HG03571 (cell line): ENCODE results near the gene DLGAP4.

Experiments used
- ATAC-seq: cut with Tn5 transposase; IDR thresholded peaks from one replicate; pipeline ENCODE4 v1.9.1; 2021; ENCODE audit not compliant: unreplicated experiment

The DLGAP4 gene

DNA sequence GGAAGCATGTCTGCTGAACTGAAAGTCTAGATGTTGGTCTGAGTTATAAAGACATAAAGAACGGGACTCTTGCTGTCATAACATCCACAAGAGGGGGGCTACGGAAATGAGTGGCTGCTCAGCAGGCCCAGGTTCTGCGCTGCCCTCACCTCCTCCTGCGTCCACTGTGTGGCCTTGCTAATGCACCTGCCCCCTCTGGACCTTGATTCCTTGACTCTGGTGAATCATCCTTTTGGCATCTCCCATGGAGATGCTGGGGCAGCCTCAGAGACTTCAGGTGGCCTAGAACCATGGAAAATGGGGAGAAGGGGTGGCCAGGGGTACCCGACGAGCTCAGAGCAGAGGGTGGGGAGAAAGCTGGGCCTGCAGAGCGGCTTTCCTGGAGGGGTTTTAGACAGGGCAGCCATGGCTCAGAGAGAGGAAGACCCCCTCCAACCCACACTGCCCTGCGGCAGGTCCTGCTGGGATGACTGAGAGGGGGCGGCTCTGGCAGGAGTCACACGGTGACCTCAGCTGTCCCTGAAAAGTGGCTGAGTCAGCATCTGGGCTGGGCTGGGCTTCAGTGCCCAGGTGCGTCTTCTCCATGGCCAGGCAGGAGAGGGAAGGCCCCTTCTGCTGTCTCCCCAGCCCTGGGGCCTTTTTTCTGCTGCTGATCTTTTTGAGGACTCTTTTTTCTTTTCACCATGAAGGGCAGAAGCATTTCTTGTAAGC lies 46.9 kb downstream of the DLGAP4 start:
- ATAC-seq: no peak

DNA sequence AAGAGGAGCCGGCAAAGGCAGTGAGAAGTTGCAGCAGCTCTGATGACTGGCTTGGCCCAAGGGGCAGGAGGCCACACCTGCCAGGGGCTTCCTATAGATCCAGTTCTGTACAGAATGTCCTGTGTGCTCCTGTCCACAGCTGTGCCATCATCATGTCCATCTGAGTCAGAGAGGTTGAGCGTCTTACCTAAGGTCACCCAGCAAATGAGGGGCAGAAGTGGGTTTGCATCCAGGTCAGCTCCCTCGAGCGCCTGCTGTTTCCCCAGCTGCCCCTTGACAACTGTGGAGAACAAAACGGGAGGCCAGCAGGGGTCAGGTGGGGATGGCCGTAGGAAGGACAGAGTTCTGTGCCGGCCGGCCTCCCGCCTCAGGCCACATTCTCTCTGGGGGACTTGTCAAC lies 47.6 kb downstream of the DLGAP4 start:
- ATAC-seq: no peak

DNA sequence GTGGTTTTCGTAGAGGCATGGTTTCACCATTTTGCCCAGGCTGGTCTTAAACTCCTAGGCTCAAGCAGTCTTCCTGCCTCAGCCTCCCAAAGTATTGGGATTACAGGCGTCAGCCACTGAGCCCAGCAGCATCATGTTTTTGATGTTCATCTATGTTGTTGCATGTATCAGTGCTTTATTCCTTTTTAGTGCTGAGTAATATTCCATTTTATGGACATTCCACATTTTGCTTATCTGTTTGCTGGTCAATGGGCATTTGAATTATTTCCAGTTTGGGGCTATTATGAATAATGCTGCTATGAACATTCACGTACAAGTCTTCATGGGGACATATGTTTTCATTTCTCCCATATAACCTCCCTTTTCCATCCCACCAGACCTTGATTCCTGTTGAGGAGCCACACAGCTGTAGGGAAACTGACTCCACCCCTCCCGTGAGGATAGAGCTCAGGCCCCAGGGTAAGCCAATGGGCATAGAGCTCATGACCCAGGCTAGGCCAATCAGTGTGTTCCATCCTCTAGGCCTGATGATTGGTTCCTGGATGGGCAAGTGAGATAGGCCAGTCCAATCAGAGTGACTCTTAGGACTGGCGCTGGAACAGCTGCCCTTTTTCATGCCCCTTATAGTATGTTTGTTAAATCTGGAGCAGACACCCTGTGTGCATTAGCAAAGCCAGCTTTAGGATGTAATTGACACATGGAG lies 49.5 kb downstream of the DLGAP4 start:
- ATAC-seq: no peak

DNA sequence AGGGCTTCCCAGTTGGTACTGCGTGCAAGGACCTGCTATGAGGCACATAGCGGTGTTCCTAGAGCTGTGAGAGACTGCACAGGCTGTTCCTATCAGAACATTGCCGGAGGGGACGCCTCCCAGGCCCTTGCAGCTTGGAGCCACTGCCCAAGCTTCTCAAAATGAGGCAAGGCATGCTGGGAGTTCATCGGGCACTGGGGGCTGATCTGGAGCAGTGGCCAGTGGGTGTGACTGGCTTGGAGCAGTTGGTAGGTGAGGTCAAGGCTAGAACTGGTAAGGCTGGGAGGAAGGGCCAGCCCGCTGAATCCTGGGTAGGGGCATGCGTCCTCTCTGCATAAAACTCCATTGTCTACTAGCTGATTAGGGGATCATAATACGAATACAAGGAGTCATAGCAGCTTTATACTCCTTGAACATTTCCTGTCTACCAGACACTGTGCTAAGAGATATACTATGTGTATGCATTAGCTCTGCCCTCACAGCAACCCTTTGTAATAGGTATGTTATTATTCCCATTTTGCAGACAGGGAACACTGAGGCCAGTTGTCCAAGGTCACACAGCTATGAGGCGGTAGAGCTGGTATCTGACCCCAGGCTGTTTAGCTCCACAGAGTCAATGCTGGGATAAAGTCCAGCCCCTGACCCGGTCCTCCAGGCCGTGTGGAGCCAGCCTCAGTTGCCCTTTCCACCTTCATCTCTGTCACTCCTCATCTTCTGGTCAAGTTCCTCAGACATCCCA lies 53.7 kb downstream of the DLGAP4 start:
- no peak for ATAC-seq

DNA sequence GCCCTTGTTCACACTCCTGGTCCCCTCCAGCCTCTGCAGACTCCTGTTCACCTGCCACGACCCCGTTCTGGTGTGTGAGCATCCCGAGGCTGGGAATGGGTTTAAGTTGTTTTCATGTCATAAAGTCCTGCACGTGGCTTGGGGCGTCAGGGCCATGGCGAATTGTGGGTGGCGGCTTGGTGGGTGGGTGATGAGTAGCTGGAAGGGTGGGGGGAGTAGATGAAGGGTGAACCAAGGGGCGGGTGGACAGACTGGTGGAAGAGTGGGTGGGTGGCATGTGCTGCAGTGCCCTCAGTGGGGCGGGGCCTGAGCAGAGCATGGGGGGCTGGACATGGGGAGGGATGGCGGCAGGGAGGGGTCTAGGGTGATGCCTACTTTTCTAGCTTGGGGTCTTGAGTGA lies 54.3 kb downstream of the DLGAP4 start:
- ATAC-seq: no peak

DNA sequence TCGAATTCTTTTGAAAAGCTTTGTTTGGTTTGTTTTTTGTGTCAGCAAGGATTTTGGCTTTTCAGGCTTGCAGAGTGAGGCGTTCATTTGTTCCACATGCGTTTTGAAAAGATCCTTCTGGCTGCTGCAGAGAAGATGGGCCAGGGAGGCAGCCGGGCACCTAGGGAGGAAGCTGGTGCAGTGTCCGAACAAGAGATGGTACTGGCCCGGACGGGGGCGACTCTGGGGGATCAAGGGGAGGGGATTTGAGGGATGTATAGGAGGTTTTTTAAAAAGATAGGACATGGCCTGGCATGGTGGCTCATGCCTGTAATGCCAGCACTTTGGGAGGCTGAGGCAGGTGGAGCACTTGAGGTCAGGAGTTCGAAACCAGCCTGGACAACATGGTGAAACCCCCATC lies 55.3 kb downstream of the DLGAP4 start:
- no peak for ATAC-seq

DNA sequence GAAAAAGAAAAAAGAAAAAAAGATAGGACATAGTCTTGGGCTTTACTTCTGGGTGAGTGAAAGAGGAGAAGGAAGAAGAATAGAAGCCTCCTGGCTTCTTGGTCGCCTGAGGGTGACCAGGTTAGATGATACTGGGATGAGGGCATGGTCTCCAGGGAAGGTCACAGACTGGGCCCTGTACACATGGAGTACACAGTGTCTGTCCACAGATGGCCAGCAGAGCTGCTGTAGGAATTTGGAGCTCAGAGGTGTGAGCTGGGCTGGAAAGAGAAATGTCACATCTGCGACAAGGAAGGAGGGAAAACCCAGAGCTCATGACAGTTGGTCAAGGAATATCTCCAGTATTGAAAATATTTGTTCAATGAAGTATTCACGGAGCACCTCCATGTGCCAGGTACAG lies 56.1 kb downstream of the DLGAP4 start:
- ATAC-seq: no peak

DNA sequence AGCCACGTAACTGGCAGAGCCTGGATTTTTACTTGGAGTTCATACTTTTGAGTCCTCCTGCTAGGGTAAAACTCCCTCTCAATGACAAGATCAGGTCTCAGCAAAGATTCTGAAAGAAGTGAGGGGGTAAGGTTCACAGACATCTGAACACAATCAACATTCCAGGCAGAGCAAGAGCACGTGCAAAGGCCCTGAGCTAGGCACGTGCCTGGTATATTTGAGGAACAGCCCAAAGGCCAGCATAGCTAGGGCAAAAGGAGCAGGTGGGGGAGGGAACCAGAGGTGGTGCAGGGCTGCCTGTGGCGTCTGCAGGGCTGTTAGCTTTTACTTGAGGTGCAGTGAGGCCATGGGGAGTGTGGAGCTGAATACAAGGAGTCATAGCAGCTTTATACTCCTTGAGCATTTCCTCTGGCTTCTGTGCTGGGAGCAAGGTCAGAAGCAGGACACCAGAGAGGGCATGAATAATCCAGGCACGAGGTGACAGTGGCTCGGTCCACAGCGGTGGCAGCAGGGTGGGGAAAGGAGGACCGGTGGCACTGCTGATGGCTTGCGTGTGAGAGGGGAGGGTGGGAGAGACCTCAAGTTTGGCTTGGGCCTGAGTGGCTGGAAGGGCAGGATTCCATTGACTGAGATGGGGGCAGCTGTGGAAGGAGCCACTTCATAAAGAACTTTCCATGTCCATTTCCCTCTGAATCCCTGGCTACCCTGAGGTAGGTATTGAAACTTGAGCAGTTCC lies 57.0 kb downstream of the DLGAP4 start:
- no peak for ATAC-seq

DNA sequence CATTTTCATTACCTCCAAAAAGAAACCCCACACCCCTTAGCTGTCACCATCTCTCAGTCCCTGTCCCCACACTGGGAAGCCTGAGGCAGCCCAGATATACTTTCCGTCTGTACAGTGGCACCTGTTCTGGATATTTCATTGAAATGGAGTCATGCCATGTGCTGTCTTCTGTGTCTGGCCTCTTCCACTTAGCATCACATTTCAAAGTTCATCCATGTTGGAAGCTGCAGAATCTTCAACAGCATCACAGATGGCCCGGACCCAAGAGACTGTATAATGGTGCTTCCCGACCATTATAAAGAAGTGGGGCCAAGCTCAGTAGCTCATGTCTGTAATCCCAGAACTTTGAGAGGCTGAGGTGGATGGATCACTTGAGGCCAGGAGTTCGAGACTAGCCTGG lies 58.4 kb downstream of the DLGAP4 start:
- ATAC-seq: no peak

DNA sequence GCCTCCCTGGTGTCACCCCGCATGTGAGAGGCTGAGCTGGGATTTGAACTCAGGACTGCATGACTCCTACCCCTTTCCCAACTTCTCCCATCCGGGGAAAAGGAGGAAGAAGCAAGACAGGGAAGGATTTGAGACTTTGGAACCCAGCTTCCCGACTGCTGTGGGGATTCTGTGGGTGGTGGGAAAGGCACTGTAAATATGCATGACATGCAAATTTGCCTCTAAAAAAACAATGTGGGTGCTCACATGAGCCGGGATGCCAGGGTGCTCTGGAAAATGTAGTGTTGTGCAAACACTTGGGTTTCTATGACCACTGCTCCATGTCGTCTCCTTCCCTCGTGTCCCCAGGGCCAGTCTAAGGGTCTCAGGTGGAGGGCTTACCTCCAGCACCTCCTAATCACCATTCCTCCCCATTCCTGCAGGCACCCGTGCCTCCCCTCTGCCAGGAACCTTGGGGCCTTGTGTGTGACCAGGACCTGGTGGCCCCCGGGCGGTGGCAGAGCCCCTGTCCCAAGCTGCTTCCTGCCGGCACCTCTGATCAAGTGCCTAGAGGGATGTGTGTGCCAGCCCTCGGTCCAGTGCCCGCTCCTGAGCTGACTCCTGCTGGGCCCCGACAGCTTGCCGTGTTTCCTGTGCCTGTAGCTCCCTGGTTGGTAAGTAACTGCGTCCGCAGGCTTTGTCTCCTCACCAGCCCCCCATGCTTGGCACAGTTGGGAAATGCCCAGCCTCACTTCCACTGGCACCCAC lies 60.7 kb downstream of the DLGAP4 start:
- ATAC-seq: no peak

DNA sequence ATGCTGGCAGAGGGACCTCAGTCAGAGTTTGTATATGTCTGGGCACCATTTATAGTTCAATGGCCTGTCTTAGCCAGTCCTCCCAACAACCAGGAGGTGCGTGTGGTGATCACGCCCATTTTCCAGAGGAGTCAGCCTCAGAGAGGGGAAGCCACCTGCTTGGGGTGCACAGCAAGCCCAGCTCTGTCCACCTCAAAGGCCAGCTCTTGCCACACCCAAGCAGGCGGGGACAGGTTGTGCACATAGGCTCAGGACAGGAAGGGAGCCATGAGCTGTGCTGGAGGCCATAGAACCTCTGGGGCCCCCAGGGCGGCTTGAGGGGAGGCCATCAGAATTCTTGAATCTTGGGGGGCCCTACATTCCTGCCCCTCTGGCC lies 61.2 kb downstream of the DLGAP4 start:
- no peak for ATAC-seq

DNA sequence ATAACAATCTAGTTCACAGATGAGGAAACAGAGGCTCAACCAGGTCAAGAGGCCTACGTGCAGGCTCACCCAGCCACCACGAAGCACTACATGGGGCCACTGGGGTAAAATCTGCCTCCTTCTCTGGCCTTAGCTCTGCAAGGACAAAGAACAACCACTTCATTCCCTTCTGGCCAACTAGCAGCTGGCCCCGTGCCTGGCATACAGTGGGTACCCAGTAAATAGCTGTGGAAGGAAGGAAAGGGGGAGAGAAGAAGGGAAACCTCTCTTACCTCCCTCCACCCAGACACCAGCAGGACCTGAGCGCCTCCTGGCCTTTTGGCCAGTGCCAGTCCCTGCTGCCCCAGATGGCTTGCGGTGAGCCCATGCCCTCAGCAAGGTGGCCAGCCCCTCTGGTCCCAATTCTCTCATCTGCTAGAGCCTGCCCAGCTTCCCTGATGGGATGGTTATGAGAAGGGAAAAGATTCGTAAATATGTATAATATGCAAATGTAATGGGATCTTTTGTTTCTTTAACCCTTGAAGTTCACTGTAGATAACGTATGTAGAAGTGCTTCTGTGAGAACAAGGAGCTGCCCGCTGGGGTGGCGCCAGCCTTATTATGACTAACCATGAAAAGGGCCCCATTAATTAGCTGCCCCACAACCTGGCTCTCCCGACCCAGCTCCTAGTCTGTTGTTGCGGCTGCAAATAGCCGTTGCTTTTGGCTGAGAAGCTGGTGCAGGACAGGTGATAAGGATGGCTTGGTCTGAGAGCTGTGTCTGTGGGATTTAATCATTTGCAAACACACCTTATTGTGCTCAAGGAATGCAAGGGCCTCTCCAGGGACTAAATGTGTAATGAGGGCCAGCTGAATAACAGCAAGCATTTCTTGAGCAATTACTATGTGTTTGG lies 62.0 kb downstream of the DLGAP4 start:
- no peak for ATAC-seq

DNA sequence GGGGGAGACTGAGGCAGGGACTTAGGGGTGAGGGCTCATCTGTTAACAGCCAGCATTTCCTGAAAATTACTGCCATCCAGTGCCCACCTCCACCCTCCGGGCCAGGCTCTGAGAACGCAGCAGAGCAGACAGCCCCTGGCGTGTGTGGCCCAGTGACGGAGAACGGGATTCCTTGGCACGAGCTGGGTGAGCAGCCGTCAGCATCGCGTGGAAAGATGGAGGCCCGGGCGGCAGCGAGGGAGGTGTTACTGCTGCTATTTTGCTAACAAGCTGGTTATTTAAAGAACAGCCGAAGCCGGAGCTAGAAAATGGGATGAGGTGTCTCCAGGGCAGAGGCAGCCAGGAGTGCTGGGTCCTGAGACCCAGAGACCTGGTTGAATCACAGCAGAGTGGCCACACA lies 62.7 kb downstream of the DLGAP4 start:
- ATAC-seq: no peak

DNA sequence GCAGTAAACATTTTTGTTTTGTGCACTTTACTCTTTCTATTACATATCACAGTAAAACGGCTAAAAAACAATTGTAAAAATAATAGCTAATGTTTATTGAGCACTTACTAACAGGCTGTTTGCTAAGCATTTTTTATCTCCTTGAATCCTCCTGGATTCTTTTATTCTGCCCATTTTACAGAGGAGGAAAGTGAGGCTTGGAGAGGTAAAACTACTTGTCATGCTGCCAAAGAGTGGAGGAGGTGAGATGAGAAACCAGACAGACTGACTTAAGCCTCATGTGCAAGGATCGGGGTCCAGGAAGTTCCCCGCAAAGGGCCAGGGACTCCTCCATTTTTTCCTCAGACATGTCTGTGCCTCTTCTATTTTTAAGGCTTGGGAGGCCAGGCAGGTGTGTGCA lies 63.6 kb downstream of the DLGAP4 start:
- ATAC-seq: no peak

DNA sequence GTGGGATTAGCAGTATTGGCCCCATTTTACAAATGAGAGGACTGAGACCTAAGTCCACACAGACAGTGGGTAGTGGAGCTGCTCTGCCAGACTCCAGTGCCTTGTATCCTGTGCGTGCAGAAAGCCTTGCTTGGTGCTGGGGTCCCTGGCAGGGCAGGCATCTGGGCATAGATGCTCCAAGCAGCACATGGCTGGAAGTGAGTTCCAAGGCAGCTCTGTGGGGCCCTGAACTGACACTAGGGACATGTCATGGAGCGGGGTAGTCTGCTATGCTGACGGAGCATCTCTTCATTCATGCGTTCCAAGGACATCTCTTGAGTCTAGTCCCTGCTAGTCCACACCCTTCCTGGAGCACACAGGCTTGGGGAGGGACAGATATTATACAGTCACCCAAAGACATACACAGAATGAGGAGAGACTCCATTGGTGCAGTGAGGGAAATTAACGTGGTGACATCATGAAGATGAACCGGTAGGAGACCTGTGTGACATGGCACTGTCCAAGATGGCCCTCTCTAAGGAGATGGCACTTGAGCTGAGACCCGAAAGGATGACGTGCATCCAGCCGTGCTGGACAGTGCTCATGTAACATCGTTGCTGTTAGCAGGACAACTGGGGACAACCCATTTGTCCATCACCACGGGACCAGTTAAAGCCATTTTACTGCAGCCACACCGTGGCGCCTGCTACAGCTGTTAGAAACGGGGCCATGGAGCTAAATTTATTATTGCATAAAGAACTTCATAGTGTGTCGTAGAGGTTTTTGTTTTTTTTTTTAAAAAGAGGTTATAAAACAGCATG lies 65.1 kb downstream of the DLGAP4 start:
- no peak for ATAC-seq

DNA sequence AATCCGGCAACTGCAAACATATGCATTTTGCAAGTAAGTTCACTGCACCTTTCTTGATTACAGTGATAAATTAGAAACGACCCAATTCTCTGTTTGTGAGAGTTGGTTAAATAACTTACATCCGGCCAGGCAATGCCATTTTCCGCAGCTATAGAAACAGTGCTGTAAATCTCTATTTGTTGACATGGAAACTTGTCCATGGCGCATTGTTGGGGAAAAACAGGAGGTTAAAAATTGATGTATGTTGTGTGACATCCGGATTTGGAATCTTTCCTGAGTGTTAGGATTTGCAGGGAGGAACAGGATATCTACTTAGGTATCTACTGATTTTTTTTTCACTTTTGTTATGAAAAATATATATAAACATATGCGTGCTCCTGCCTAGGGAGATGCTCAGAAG lies 66.5 kb downstream of the DLGAP4 start:
- no peak for ATAC-seq

DNA sequence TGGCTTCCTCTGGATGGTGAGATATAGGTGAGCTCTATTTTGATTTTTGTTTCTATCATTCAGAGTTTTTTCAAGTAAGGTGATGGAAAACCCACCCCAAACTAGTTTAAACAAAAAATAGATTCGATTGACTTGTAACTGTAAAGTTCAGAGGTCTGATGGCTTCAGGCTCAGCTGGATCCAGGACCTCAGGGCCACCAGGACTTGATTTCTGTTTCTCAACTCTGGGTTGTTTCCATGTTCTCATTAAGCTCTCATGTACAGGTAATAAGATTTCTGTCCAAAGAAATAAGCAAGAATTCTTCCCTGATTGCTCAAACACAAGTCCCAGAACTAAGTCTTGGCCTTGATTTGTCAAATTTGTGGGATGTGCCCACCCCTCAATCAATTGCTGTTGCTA lies 67.0 kb downstream of the DLGAP4 start:
- no peak for ATAC-seq

DNA sequence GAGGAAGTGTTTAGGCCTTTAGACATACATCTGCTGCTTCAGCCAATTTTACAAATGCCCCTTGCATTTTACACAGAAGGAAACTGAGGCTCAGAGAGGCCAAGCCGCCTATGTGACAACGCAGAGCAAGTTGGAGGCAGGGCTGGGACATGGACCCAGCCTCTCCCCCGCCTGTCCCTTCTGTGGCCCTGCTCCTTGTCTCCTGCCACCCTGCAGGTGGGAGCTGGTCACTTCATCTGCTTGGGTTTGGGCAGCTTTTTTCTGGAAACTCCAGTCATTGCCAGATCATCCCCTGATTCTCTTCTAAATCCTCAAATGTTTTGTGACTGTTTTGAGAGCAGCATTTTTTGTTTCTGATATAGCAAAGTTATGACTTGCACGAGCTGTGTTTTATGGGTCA lies 68.9 kb downstream of the DLGAP4 start:
- no peak for ATAC-seq
